EH (cell line): Measurements from ENCODE around the gene PANX2.

Source experiments
- DNase-seq: peaks from one replicate; pipeline ENCODE4 v3.0.0-alpha.2; 2015; ENCODE audit warnings: low read depth

The PANX2 gene

DNA sequence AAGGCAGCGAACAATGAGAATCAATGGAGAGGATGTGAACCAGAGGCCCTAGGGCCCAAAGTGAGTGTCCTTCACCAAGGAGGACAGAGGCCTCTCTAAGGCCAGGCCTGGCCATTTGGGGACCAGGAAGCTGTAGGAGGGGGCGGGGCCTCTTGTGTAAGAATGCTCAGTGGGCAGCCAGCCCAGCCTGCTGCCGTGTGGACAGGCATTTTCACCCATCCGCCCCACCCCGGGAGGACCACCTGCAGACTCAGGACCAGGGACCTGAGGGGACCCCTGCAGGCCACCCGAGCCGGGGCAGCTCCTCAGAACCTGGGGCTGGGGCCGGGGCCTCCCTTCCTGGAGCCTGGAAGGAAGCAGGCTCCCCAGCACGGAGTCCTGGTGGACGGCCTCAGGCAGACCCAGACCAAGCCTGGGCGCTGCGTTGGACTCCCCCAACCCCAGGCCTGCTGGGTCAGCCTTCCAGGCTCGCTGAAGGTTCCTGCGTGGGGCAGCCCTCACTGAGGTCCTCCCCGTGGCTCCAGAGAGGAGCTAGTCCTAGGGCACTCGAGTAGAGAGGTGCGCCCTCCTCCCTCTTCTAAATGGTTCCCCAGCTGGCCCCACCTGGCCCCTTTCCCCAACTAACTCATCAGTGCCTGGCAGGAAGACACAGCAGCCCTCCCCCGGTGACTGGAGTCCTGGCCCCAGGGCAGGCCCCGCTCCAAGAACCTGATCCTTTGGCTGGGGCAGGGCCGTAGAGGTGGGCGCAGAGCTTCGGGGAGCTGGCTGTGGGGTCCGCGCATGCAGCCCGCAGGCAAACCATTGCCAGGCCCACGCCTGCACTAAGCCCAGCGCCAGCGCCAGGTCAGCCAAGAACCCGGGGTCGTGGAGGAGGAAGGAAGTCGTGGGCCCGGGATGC is 13.7 kb downstream of the PANX2 start:
- peak; percentile 80 for DNase-seq

DNA sequence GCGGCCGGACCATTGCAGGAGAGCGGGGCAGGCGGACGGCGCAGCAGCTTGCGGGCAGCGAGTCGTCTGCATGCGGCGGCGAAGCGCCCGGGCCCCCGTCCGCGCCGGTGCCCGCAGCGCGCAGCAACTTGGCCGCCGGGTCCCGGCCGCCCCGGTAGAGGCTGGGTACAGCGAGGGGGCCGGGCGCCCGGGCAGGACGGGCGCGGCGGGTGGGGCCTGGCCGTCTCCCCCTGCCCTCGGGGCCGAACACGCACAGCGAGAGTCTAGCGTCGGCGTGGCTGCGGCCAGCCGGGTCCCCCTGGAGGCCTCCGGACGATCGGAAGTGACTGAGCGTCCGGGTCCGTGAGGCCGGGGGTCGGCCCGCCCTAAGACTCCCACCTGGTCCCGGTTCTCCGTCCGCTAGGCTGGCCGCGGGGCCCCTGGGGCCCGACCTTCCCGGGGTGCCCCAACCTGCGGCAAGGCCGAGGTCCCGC is 14.4 kb downstream of the PANX2 start:
- no peak for DNase-seq

DNA sequence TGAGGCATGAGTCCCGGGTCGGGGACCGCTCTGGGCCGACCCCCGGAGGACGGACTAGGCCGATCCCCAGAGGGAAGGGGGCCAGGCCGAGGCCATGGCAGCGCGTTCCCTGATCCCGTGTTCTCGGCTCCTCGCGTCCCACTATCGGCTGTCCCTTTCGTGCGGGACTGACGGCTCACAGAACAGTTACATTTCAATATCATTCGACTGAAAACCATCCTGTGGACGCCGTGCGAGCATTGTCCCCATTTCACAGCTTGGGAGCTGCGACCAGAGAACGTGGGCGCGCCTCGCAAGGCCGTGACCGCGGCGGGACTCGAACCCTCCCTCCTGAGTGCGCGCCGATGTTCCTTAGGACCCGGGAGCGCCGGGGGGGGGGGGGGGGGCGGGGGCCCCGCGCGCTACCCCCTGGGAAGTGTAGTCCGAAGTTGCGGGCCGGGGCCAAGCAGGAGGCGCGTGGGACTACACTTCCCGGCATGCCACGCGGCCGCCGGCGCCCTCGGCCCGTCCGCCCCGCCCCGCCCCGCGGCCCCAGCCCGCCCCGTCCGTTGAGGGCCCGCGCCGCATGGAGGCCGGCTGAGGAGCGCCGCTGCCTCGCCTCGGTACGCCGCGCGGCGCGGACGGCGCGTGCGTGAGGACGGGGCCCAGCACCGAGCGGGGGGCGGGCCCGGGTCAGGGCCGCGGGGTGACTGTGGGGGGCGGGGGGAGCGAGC is 15.0 kb downstream of the PANX2 start, which contains the start of gene TRABD:
Gene TRABD, plus strand, starts transcription at position 539 of the 713 bp plus-strand sequence. CDS start 7,148 bp downstream, outside the sequence.
- DNase-seq = peak; percentile 90

DNA sequence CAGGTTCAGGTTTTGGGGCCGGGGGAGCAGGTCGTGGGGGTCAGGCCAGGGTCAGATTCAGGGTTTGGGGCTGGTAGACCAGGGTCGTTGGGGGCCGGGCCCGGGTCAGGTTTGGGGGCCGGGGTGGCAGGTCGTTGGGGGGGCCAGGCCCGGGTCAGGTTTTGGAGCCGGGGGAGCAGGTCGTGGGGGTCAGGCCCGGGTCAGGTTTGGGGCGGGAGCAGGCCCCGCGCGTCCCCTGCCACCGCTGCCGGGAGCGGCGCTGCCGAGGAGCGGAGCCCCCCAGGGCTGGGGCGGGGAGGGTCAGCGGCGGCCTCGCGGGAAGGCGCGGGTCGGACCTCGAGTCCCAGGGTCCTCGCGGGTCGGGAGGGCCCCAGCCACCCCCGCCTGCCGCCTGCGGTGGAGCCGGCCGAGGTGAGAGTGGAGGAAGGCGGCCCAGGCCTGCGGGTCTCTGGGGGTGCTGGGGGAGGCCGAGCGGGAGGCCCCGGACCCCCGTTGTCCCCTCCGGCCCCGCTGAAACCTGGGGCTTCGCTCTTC is 15.7 kb downstream of the PANX2 start:
- no peak for DNase-seq

DNA sequence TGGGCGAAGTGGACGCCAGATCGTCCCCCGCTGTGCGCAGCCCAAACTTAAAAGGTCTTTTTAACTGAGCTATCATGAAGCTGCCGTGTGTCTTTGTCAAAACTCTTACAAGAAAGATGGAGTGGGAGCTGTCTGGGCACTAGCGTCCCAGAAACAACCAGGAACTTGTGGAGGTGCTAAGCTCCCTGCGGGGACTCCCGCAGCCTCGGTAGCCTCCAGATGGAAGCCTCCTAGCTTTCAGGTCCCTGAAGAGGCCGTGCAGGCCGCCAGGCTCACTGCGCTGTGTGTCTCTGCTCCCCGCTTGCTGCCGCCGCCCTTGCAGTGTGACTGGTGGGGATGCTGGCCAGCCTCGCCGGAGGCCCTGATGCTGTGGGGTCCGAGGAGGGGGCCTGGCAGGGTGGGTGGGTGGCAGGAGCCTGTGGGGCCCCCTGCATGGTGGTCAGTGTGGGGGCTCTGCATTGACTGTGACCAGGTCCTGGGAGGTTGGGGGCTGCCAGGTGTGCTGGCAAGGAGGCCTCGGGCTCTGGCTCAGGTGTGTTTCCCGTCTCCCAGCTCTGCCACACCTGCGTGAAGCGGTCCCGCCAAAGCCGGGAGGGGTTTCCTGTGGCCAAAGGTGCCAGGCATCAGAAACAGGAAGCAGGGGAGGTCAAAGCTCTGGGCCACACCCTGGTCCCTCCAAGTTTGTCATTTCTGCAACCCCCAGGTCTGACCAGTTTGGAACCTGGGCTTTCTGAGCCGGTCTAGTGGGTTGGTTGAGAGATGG is 16.4 kb downstream of the PANX2 start:
- peak; percentile 48 for DNase-seq

DNA sequence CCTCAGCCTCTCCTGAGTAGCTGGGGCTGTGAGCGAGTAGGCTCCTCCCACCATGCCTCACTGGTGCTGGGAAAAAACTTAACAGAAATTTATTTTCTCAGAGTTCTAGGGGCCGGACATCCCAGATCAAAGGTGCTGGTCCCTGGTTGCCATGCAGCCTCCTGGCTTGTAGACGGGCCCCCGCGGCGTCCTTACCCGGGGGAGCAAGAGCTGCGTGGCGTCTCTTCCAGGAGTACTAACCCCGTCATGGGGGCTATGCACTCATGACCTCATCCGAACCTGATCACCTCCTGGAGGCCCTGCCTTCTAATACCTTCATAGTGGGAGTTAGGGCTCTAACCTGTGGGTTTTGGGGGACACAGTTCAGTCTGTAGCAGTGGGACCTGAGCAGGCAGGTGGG is 17.8 kb downstream of the PANX2 start:
- DNase-seq = no peak

DNA sequence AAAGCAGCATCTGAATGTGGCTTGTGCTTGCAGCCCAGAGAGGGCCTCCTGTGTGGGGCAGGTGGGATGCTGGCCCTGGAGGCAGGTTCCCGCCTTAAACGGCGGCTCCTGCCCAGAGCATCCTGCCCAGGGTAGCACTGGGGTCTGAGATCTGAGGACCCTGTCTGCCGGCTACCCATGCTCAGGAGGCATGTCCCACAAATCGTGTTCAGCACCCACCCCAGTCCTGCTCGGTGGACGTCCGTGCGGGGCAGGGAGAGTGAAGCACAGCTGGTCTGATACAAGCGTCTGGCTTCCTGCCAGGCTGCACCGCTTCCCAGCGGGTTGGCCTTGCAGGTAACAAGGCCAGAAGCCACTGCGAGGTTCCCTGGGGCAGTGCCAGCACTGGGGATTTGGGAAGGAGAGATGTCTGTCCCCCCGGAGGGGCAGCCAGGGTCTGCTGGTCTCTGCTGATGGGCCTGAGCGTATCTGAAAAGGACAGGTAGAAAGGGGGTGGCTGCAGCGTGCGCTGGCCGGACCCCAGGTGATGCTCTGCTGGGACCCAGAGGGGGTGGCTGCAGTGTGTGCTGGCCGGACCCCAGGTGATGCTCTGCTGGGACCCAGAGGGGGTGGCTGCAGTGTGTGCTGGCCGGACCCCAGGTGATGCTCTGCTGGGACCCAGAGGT is 18.8 kb downstream of the PANX2 start:
- DNase-seq = no peak

DNA sequence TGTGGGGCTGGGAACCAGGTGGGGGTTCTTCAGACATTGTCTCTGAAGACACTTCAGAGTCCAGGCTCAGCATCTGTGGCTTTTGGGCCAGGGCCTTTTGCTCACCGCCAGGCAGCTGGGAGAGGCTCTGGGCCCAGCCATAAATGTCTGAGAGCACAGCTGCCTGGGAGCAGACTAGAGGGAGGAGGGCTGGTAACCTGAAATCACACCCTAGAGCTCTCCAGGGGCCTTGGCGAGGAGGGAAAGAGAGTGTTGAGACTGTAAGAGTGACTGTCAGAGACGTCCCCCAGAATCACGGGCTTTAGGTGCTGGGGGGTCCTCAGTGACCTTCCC is 19.3 kb downstream of the PANX2 start:
- DNase-seq = no peak

DNA sequence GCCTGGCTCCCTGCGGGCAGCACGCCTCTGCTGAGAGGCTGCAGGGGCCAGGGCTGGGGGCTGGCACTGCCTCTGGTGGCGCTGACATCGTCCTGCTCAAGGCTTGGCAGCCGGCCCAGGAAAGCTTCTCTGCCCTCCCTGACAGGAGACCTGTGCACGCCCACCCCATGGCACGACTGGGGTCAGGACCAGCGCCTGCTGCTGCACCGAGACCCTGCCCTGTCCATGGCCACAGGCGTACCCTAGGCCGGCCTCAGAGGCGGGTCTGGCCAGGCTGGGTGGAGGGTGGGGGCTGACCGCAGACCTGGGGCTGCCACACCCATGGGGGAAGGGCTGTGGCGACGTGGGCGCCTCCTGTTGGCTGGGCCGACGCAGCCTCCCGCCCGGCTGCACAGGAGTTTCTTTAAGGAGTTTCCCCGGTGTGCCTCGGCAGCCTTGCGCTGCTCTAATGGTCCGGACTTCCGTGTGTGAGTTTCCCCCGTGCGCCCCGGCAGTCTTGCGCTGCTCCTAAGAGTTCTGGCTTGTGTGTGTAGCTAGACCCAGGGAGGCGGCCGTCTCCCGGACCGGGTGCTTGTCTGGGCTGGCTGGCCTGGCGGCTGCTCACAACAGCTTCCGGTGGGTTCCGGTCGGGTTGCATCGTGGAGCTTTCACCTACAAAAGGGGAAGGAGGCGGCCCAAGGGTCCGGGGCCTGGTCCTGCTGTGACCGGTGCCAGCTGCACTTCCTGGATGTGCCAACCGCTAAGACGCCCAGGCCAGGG is 19.8 kb downstream of the PANX2 start:
- peak; percentile 72 for DNase-seq

DNA sequence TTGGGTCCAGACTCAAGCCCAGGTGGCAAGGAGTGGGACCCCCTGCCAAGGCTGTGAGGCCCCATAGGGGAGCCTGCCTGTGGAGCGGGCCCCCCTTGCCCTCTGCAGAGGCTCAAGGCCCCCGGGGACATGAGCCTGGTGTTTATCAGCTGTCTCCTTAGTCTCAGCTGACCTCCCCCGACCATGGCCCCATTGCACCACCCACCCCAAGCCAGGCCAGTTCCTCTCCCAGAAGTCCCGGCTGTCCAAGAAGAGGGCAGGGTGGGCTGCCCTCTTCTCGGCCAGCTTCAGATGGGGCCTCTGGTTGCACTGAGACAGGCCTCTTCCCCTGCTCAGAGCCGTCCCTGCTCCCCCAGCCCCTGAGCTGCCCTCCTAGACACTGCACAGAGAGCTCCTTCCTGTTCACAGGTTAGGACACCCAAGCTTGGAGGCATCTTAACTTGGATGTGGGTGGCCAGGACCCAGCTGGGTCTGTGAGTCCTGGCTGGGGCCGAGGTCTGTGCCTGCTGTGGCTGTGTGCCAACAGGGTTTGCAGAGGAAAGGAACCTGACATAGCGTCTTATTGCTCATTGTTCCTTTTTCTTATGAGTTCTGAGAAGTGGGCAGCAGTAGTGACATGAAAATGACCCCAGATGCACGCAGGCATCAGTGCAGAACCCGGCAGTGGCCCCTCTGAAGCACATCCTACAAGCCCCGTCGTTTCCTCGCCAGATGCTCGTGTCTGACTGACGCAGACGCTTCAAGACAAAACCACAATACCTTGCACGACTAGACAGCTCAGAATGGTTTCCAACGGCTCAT is 20.6 kb downstream of the PANX2 start:
- no peak for DNase-seq

DNA sequence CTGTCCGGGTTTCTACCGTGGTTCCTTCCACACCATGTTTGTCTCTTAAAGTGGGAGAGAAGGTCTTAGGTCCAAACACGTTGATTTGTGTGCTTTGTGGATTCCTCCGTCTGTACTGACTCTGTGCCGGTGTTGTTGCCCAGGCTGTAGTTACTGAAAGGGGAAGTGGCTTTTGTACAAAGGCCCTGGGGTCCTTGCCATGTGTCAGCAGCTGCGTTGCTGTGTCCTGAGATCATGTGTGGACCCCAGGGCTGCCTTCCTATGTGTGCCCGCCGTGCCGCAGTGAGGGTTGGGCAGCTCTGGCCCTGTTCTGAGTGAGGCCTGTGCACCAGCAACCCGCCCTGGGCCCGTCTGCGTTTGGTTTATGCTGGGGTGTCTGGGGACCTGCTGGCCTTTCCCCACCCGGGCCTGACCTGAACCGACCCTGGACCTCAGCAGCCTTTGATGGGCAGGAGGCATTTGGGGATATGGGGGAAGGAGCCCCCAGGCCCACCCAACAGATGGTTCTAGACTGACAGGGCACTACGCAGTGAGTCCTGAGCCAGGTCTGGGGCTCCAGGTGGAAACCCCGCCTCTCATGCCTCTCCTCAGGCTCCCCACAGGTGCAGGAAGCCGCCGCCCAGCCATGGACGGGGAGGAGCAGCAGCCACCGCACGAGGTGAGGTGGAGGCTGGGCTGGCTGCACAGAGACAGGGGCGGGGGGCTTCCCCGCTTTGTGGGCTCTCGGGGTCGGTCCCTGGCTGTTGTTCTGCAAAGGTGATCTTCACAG is 22.1 kb downstream of the PANX2 start:
- no peak for DNase-seq

DNA sequence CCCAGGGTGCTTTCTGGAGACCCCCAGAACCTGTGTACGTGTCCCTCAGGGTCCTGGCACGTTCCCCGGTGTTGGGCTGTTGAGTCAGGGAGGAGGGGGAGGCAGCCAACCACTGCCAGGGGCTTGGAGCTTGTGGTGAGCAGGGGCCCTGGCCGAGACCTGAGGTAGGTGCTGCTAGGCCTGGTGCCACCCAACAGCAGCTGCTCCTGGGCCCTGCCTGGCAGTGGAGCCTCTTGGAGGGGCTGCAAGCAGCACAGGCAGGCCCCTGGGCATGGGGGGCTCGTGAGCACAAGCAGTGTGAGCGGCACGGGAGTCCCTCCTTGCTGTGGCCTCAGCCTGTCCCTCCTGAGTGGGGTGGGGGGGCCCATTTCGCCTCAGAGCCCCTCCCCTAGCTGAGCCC is 23.1 kb downstream of the PANX2 start:
- DNase-seq = no peak

DNA sequence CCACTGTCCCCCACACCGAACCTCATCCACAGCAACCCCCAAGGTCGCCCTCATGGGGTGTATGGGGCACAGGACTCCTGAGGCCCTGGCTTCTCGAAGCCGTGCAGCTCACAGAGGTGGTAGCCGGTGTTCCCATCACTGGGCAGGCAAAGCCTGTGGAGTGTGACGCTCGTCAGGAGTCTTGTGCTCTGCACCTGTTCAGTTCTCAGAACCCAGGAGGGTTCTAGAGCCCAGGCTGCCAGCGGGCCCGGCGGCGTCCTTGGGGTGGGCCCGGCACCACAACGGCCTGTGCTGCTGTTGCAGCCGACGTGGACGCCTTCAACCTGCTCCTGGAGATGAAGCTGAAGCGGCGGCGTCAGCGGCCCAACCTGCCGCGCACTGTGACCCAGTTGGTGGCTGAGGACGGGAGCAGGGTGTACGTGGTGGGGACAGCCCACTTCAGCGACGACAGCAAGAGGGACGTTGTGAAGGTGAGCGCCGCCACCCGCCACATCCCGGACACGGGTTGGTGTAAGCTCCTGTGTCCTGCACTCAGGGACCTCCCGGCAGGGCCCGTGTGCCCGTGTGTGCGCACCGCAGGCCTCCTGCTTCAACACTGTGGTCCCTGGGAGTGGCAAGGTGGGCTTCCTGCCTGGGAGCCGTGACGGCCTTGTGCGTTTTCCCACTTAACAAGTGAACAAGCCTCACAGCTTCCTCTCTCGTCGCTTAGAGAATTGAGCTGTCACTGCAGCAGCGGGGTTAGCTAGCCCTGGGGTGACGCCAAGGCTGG is 23.7 kb downstream of the PANX2 start:
- no peak for DNase-seq

DNA sequence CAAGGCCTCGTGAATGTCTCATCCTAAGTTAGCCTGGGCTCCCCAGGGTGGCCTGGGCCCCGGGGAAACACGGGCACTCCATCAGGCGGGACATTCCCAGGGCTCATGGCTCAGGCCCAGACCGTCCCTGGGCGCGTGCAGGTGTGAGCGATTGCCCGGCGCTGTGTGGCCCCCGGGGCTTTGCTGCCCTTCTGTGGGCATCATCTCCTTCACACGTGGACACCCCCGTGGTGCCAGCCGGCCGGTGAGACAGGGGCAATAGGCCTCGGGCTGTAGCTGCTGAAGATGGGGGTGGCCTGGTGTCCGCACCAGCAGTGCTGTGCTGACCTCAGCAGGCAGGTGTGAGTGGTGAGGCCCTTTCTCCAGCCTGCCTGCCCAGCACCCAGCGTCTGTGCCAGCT is 25.7 kb downstream of the PANX2 start:
- no peak for DNase-seq

DNA sequence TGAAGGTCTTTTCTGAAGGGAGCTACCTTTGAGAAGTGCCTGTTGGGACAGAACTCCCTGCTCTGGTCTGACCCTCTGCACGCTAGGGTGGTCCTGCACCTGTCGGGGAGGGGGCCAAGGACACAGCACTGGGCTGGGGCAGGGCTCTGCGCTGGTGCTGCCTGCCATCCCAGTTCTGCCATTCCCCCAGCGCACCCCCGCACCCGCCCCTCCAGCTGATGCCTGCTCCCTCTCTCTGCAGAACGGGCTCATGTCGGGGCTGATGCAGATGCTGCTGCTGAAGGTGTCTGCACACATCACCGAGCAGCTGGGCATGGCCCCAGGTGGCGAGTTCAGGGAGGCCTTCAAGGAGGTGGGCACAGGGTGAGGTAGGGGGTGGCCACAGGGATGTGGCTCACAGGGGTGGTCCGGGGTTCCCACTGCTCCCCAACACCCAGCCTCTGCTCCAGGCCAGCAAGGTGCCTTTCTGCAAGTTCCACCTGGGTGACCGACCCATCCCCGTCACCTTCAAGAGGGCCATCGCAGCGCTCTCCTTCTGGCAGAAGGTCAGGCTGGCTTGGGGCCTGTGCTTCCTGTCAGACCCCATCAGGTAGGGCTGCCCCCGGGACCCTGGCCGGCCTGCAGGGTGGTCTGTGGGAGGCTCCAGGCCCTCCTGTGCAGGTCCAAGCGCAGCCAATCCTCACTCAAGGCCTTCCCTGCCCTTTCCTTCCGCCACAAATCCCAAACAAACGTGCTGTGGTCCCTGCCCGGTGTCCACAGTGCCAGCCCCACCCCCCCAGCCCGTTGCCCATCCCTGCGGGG is 26.7 kb downstream of the PANX2 start:
- DNase-seq = no peak

DNA sequence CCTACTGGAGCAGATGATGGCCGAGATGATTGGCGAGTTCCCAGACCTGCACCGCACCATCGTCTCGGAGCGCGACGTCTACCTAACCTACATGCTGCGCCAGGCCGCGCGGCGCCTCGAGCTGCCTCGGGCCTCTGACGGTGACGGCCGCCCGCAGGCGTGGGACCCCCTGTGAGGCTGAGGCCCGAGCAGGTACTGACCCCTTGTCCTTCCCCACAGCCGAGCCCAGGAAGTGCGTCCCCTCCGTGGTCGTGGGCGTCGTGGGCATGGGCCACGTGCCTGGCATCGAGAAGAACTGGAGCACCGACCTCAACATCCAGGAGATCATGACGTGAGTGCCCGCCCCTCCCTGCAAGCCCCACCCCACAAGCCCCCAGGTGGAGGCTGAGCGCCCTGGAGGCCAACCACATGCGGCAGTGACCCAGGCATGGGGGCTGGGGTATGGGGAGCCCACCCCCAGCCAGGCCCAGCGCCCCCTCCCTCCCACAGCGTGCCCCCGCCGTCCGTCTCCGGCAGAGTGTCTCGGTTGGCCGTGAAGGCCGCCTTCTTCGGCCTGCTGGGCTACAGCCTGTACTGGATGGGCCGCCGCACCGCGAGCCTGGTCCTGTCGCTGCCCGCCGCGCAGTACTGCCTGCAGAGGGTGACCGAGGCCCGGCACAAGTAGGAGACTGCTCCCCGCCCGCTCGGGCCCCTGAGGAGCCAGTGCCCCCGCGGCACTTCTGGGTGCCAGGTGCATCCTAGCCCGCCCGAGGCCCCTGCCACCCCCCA is 27.5 kb downstream of the PANX2 start:
- DNase-seq = no peak

DNA sequence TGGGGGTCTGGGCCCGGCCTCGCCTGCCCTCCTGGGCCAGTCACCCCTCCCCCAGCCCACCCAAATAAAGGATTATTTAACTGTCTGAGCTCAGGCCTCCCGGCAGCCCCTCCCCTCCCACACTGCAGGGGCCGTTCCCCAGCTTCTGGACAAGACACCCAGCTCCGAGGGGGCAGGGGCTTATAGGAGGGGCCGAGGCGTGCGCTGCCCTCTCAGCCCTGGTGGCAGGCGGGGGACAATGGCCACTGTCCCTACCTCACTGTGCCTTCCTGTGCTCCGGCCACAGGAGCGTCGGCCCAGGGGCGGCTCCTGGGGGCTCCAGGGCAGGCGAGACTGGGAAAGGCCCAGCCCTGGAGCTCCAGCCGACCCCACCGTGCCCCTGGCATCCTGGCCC is 28.1 kb downstream of the PANX2 start:
- no peak for DNase-seq
